GM23338 (cell line): ENCODE data around the gene STIM2. TPM values are rescaled to one million over a fixed set of nuclear protein-coding genes. Genes with fewer than 3 reads are reported as not detected.
"Not testable (repeated sequence)": the region's sequence is repeated elsewhere in the genome, so short reads cannot be mapped to it uniquely, and the experiment has no call there.

Experiments used
- ATAC-seq: fragments of 200-7000 bp; cut with Tn5 transposase; 3 replicates; pipeline ENCODE4 v1.9.1; 2020
- DNase-seq: peaks from one replicate; pipeline ENCODE4 v3.0.0-alpha.2; 2015; ENCODE audit warnings: low spot score
- H2AFZ ChIP-seq: fragments of 200-600 bp; sonication (generic); 2 replicates; pipeline ENCODE4 v1.8.0; 2016; ENCODE audit warnings: antibody characterized with exemption, mild to moderate bottlenecking, moderate library complexity
- H3F3A ChIP-seq: fragments of 200-600 bp; sonication (generic); replicated peaks from 2 replicates; pipeline ENCODE4 v1.8.0; 2017; ENCODE audit warnings: antibody characterized with exemption, mixed run types, low read depth
- H3K27ac ChIP-seq: fragments of 200-600 bp; sonication (generic); 2 replicates; pipeline ENCODE4 v1.6.1; 2016; ENCODE audit warnings: low read depth
- H3K27me3 ChIP-seq: fragments of 200-600 bp; sonication (generic); 2 replicates; pipeline ENCODE4 v1.8.0; 2016; ENCODE audit warnings: mild to moderate bottlenecking, mixed run types, moderate library complexity; ENCODE audit not compliant: insufficient read depth
- H3K36me3 ChIP-seq: fragments of 200-600 bp; sonication (generic); 2 replicates; pipeline ENCODE4 v1.8.0; 2016; ENCODE audit warnings: mild to moderate bottlenecking; ENCODE audit not compliant: insufficient read depth
- H3K4me1 ChIP-seq: fragments of 200-600 bp; sonication (generic); 2 replicates; pipeline ENCODE4 v1.8.0; 2016; ENCODE audit warnings: mild to moderate bottlenecking, moderate library complexity; ENCODE audit not compliant: insufficient read depth
- H3K4me2 ChIP-seq: fragments of 200-600 bp; sonication (generic); 2 replicates; pipeline ENCODE4 v1.7.1; 2017; ENCODE audit warnings: mixed run types
- H3K4me3 ChIP-seq: fragments of 200-600 bp; sonication (generic); 2 replicates; pipeline ENCODE4 v1.6.1; 2016; ENCODE audit warnings: mixed run types
- H3K79me2 ChIP-seq: fragments of 200-600 bp; sonication (generic); replicated peaks from 2 replicates; pipeline ENCODE4 v1.8.0; 2017; ENCODE audit warnings: mild to moderate bottlenecking; ENCODE audit not compliant: insufficient read depth
- H3K9me2 ChIP-seq: fragments of 200-600 bp; sonication (generic); 2 replicates; pipeline ENCODE4 v1.8.0; 2017; ENCODE audit not compliant: insufficient read depth
- H4K20me1 ChIP-seq: fragments of 200-600 bp; sonication (generic); replicated peaks from 2 replicates; pipeline ENCODE4 v1.8.0; 2017; ENCODE audit warnings: mild to moderate bottlenecking; ENCODE audit not compliant: insufficient read depth
- H3K27ac Mint-ChIP-seq: 2 replicates; pipeline ENCODE4 v1.8.0; 2020; ENCODE audit warnings: inconsistent platforms, mild to moderate bottlenecking, moderate library complexity, mixed read lengths
- H3K27me3 Mint-ChIP-seq: 3 replicates; pipeline ENCODE4 v1.8.0; 2022; ENCODE audit warnings: low read depth, mild to moderate bottlenecking, moderate library complexity, mixed read lengths, inconsistent platforms; ENCODE audit not compliant: insufficient read depth, poor library complexity
- H3K36me3 Mint-ChIP-seq: 3 replicates; pipeline ENCODE4 v1.8.0; 2021; ENCODE audit warnings: low read depth, mild to moderate bottlenecking, inconsistent platforms, moderate library complexity, mixed read lengths
- H3K4me1 Mint-ChIP-seq: 3 replicates; pipeline ENCODE4 v1.8.0; 2020; ENCODE audit warnings: mild to moderate bottlenecking, inconsistent platforms, mixed read lengths
- H3K4me3 Mint-ChIP-seq: 3 replicates; pipeline ENCODE4 v1.8.0; 2021; ENCODE audit warnings: moderate library complexity, mild to moderate bottlenecking, inconsistent platforms, mixed read lengths
- H3K9me3 Mint-ChIP-seq: 3 replicates; pipeline ENCODE4 v1.8.0; 2020; ENCODE audit warnings: moderate library complexity, mild to moderate bottlenecking, inconsistent platforms, mixed read lengths
- CTCF ChIP-seq, 2 experiments: fragments of 200-600 bp in 1 of 2; sonication (generic) in 1 of 2; conservative IDR thresholded peaks; 2 replicates each; pipeline versions ENCODE4 v1.5.1 to v1.6.1; 2016 to 2017; ENCODE audit warnings: antibody characterized with exemption in 2 of 2, low read depth in 2 of 2, mild to moderate bottlenecking in 2 of 2, moderate library complexity in 1 of 2
- EZH2 ChIP-seq: fragments of 200-600 bp; sonication (generic); IDR thresholded peaks from one replicate; pipeline ENCODE4 v1.8.0; 2017; ENCODE audit warnings: antibody characterized with exemption, mild to moderate bottlenecking, low read depth; ENCODE audit not compliant: unreplicated experiment
- NANOG ChIP-seq: IDR thresholded peaks from 2 replicates; pipeline ENCODE4 v1.6.1; 2016; ENCODE audit warnings: antibody characterized with exemption, borderline replicate concordance
- POLR2AphosphoS5 ChIP-seq: IDR thresholded peaks from 2 replicates; pipeline ENCODE4 v1.6.1; 2016; ENCODE audit warnings: antibody characterized with exemption, low read depth
- ZNF114 ChIP-seq: fragments of 250-450 bp; sonication (Bioruptor Pico); IDR thresholded peaks from 2 replicates; pipeline ENCODE4 v1.5.0; 2020; ENCODE audit warnings: mild to moderate bottlenecking, moderate library complexity
- ZNF331 ChIP-seq: fragments of 250-450 bp; sonication (Bioruptor Pico); IDR thresholded peaks from 2 replicates; pipeline ENCODE4 v1.5.0; 2020; ENCODE audit warnings: low read depth, mild to moderate bottlenecking, moderate library complexity
- polyA plus RNA-seq: library from polyadenylated mRNA; unstranded; fragments of >200 nt; fragmentation: Nextera tagmentation; extraction: Ambion mirVana; gene quantifications from 2 replicates; pipeline ENCODE4 v1.2.1, GENCODE V29; 2016
- total RNA-seq: library from RNA; depleted of rRNA; stranded (reverse); fragments of >200 nt; shearing (Covaris generic); gene quantifications from 2 replicates; pipeline ENCODE4 v1.2.3, GENCODE V29; 2014
- TF ChIP-seq, protein P1 (sequence below): fragments of 250-450 bp; sonication (Bioruptor Pico); IDR thresholded peaks from 2 replicates; pipeline ENCODE4 v1.5.0; 2020; ENCODE audit warnings: mild to moderate bottlenecking, moderate library complexity

STIM2 gene
- total and polyA plus RNA-seq, 2 experiments from 2014 or later: 13.1 to 17.8 TPM

GRCh38 chr4:26893491-26893890 is 32.9 kb downstream of the STIM2 start:
- H3K27ac ChIP-seq: no peak overlapping the region
- no peaks in the 10 kb centered on the region for H3K27me3 ChIP-seq
- H3K79me2 ChIP-seq: peaks cover 35% of the 10 kb centered on the region
- no peaks in the 10 kb centered on the region for H3K36me3 ChIP-seq
- H3K9me2 ChIP-seq: no peaks in the 10 kb centered on the region
- H4K20me1 ChIP-seq: no peaks in the 10 kb centered on the region
- peaks cover 3% of the 10 kb centered on the region for H3K27me3 Mint-ChIP-seq
- TF ChIP-seq EZH2 (no peak), CTCF (conservative IDR thresholded peaks at IDR 0.05; ENCODE audit: low read depth in 2 of 2) (no peak), POLR2AphosphoS5 (no peak), ZNF114 (CRISPR knock-in tag) (no peak)
- ATAC-seq (no peak), DNase-seq (no peak)
- no peaks in the 10 kb centered on the region for H3K4me1 ChIP-seq
- H3K4me2 ChIP-seq: no peak overlapping the region
- H3K4me3 Mint-ChIP-seq: no peak overlapping the region
- no peak overlapping the region for H2AFZ ChIP-seq
- peaks cover 3% of the 10 kb centered on the region; the same call in 1 of the 3 replicates for H3K4me1 Mint-ChIP-seq
- peak overlapping the region; percentile 11; the same call in 1 of the 2 replicates for H3K27ac Mint-ChIP-seq
- peaks cover 14% of the 10 kb centered on the region for H3K36me3 Mint-ChIP-seq
- peaks cover 9% of the 10 kb centered on the region; the same call in 2 of the 3 replicates for H3K9me3 Mint-ChIP-seq
- H3F3A ChIP-seq: no peaks in the 10 kb centered on the region
- H3K4me3 ChIP-seq: no peak overlapping the region

- H2AFZ ChIP-seq, H4K20me1 ChIP-seq, H3K27me3 ChIP-seq, H3K27ac Mint-ChIP-seq, H3K36me3 ChIP-seq, H3K4me2 ChIP-seq, ATAC-seq, H3K4me1 ChIP-seq, H3K4me3 ChIP-seq, H3F3A ChIP-seq, H3K27ac ChIP-seq, H3K4me3 Mint-ChIP-seq, H3K27me3 Mint-ChIP-seq, H3K9me3 Mint-ChIP-seq, H3K9me2 ChIP-seq, H3K4me1 Mint-ChIP-seq, DNase-seq: not testable (repeated sequence)
- peaks cover 37% of the 10 kb centered on the region for H3K79me2 ChIP-seq
- H3K36me3 Mint-ChIP-seq: peaks cover 14% of the 10 kb centered on the region
Measured at GRCh38 chr4:26894881-26895280, 34.2 kb downstream of the STIM2 start.

- H3K79me2 ChIP-seq: peaks cover 31% of the 10 kb centered on the region
- H3K27ac Mint-ChIP-seq: no peak overlapping the region
Measured at GRCh38 chr4:26896636-26897035, 36.0 kb downstream of the STIM2 start.

More at GRCh38 chr4:26896636-26897035, 36.0 kb downstream of the STIM2 start:
- Histone ChIP-seq H3K4me2 (no peak overlapping the region), H3K27ac (no peak overlapping the region), H3K4me3 (no peak overlapping the region), H3K27me3 (no peaks in the 10 kb centered on the region), H4K20me1 (peaks cover 2% of the 10 kb centered on the region; the same call in 1 of the 2 replicates), H3K9me2 (no peaks in the 10 kb centered on the region), H3F3A (no peaks in the 10 kb centered on the region), H3K36me3 (no peaks in the 10 kb centered on the region), H3K4me1 (peaks cover 6% of the 10 kb centered on the region), H2AFZ (no peak overlapping the region)
- H3K4me1 Mint-ChIP-seq: peaks cover 11% of the 10 kb centered on the region
- H3K36me3 Mint-ChIP-seq: peaks cover 6% of the 10 kb centered on the region; the same call in 2 of the 3 replicates
- no peak overlapping the region for H3K4me3 Mint-ChIP-seq
- ATAC-seq (no peak), DNase-seq (no peak)
- TF ChIP-seq, protein P1, sequence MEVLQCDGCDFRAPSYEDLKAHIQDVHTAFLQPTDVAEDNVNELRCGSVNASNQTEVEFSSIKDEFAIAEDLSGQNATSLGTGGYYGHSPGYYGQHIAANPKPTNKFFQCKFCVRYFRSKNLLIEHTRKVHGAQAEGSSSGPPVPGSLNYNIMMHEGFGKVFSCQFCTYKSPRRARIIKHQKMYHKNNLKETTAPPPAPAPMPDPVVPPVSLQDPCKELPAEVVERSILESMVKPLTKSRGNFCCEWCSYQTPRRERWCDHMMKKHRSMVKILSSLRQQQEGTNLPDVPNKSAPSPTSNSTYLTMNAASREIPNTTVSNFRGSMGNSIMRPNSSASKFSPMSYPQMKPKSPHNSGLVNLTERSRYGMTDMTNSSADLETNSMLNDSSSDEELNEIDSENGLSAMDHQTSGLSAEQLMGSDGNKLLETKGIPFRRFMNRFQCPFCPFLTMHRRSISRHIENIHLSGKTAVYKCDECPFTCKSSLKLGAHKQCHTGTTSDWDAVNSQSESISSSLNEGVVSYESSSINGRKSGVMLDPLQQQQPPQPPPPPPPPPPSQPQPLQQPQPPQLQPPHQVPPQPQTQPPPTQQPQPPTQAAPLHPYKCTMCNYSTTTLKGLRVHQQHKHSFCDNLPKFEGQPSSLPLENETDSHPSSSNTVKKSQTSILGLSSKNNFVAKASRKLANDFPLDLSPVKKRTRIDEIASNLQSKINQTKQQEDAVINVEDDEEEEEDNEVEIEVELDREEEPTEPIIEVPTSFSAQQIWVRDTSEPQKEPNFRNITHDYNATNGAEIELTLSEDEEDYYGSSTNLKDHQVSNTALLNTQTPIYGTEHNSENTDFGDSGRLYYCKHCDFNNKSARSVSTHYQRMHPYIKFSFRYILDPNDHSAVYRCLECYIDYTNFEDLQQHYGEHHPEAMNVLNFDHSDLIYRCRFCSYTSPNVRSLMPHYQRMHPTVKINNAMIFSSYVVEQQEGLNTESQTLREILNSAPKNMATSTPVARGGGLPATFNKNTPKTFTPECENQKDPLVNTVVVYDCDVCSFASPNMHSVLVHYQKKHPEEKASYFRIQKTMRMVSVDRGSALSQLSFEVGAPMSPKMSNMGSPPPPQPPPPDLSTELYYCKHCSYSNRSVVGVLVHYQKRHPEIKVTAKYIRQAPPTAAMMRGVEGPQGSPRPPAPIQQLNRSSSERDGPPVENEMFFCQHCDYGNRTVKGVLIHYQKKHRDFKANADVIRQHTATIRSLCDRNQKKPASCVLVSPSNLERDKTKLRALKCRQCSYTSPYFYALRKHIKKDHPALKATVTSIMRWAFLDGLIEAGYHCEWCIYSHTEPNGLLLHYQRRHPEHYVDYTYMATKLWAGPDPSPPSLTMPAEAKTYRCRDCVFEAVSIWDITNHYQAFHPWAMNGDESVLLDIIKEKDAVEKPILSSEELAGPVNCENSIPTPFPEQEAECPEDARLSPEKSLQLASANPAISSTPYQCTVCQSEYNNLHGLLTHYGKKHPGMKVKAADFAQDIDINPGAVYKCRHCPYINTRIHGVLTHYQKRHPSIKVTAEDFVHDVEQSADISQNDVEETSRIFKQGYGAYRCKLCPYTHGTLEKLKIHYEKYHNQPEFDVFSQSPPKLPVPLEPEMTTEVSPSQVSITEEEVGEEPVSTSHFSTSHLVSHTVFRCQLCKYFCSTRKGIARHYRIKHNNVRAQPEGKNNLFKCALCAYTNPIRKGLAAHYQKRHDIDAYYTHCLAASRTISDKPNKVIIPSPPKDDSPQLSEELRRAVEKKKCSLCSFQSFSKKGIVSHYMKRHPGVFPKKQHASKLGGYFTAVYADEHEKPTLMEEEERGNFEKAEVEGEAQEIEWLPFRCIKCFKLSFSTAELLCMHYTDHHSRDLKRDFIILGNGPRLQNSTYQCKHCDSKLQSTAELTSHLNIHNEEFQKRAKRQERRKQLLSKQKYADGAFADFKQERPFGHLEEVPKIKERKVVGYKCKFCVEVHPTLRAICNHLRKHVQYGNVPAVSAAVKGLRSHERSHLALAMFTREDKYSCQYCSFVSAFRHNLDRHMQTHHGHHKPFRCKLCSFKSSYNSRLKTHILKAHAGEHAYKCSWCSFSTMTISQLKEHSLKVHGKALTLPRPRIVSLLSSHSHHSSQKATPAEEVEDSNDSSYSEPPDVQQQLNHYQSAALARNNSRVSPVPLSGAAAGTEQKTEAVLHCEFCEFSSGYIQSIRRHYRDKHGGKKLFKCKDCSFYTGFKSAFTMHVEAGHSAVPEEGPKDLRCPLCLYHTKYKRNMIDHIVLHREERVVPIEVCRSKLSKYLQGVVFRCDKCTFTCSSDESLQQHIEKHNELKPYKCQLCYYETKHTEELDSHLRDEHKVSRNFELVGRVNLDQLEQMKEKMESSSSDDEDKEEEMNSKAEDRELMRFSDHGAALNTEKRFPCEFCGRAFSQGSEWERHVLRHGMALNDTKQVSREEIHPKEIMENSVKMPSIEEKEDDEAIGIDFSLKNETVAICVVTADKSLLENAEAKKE: no peak
- TF ChIP-seq NANOG: no peak
- TF ChIP-seq ZNF331: no peak
- peaks cover 3% of the 10 kb centered on the region for H3K27me3 Mint-ChIP-seq
- peaks cover 6% of the 10 kb centered on the region; the same call in 2 of the 3 replicates for H3K9me3 Mint-ChIP-seq
